Islet precursor cell (in vitro differentiated cells): ENCODE data around the gene NOS3.
"Not testable (repeated sequence)": the region's sequence is repeated elsewhere in the genome, so short reads cannot be mapped to it uniquely, and the experiment has no call there.

Source experiments
- DNase-seq: peaks from one replicate; pipeline ENCODE4 v3.0.0-alpha.2; 2018

The NOS3 gene

GRCh38 chr7:151019130-151019447 is 28.3 kb downstream of the NOS3 start:
- DNase-seq = no peak

- peak; percentile 88 for DNase-seq
Observed at GRCh38 chr7:151020231-151020630, 29.4 kb downstream of the NOS3 start.

DNA sequence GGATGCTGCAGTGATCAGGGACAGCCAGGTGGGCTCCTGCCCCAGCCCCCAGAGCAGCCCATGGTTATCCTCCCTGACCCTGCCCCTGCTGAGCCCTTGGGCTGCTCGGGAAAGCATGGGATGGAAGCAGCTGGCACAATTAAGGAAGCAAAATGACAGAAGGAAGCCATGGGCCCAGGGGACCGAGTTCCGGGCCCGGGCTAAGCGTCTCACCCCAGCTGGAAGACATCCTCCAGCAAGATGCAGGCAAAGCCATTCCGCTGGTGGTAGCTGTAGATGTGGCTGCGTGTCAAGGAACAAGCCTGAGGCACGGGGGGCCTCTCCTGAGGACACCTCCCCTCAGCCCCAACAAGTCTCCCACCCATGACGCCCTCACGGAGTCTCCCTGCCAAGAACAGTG is 32.4 kb downstream of the NOS3 start:
- DNase-seq = no peak

GRCh38 chr7:151024435-151025056 is 33.7 kb downstream of the NOS3 start, which contains the start of gene ATG9B:
ATG9B (minus strand) TSS chr7:151024494; CDS start chr7:151024423, 71 bp downstream.
- peak; percentile 84 for DNase-seq

- peak; percentile 91 for DNase-seq
Observed at GRCh38 chr7:151025924-151026671, 35.3 kb downstream of the NOS3 start.

- DNase-seq = peak; percentile 91
Observed at GRCh38 chr7:151026771-151027727, 36.2 kb downstream of the NOS3 start.

- DNase-seq = not testable (repeated sequence)
Observed at GRCh38 chr7:151027728-151028130, 36.9 kb downstream of the NOS3 start.

GRCh38 chr7:151028131-151028947 is 37.5 kb downstream of the NOS3 start, which contains the start of gene ABCB8:
ABCB8 (plus strand) TSS chr7:151028450; CDS start chr7:151028516, 66 bp downstream.
- peak; percentile 100 for DNase-seq

GRCh38 chr7:151028948-151029501 is 38.2 kb downstream of the NOS3 start:
- no peak for DNase-seq

DNA sequence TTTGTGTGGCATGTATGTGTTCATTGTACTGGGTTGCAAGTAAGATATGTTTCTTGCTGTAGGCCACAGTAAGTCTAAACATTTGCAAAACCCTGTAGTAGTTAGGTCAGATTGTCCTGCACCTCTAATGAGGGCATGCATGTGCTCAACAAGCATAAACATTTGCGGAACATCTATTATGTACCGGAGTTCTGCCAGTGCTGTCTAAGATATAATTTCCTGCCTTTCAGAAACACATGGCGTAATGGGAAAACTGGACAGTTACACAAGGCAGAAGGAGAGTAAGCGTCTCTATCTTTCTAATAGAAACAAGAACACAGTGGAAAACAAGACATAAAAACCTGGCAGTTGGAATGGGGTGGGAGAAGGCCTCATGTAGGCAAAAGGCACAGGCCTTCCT is 40.2 kb downstream of the NOS3 start:
- no peak for DNase-seq

DNA sequence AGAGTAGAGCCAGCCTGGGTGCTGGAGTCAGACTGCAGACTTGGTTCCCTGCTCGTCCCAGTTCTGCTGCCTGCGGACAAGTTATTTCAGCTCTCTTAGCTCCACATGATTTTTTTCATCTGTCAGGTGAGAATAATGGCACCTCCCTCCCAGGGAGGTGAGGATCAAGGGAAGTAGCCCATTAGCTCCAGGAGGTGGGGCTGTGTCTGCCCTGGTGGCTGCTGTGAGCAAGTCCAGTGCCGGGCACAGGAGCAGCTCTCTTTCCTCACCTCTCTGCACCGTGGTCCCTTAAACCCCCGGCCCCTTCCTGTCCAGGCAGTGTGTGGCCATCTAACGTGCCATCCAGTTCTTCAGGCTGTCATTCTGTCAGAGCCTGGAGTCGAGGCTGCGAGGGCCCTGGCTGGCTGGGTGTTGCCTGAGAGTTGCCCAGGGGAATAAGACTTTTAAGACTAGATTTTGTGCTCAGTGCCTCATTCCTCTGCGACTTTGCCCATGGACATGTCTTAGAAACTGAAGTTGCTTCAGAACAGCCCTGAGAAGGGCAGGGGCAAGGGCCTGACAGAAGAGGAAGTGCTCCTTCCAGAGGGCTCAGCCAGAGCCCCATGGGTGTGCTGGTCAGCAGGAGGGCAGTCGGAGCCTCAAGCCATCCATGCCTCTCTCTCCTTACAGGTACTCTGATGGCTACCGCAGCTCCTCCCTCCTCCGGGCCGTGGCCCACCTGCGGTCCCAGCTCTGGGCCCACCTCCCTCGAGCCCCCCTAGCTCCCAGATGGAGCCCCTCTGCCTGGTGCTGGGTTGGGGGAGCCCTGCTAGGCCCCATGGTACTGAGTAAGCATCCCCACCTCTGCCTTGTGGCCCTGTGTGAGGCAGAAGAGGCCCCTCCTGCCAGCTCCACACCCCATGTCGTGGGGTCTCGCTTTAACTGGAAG is 42.4 kb downstream of the NOS3 start:
- no peak for DNase-seq

DNA sequence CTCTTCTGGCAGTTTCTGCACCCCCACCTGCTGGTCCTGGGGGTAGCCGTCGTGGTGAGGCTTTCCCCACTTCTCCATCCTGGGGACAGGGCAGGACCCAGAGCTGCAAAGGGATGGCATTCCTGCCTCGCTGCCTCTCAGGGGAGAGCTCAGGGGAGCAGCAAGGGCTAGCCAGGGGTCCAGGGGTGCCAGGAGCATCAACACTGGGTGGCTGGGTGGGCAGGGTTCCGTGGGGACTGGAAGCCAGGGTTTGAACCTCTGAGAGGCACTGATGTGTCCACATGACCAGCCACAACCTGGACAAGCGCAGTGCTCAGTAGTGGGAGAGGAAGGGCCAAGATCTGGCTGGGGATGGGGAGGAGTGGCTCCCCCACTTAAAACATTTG is 43.0 kb downstream of the NOS3 start:
- DNase-seq = no peak

DNA sequence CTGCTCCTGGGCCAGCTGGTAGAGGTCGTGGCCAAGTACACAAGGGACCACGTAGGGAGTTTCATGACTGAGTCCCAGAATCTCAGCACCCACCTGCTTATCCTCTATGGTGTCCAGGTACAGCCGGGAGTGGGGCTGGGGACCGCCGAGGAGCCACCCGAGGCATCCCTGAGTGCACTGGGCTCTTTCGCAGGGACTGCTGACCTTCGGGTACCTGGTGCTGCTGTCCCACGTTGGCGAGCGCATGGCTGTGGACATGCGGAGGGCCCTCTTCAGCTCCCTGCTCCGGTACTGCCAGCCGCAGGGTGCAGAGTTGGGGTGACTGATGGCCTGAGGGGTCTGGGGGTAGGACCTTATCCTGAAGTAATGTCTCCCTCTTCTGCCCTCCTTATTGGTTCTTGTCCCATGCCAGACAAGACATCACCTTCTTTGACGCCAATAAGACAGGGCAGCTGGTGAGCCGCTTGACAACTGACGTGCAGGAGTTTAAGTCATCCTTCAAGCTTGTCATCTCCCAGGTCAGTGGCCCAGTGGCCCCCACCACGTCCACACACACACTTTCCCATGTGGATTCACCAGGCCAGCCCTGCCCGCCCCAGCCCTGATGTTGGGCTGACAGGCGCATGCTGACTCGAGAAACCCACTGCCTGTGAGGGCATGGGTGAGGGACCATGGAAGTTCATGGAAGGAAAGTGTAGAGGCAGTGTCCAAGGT is 43.7 kb downstream of the NOS3 start:
- DNase-seq = no peak

- no peak for DNase-seq
Observed at GRCh38 chr7:151035026-151035717, 44.4 kb downstream of the NOS3 start.

GRCh38 chr7:151035902-151036301 is 45.1 kb downstream of the NOS3 start:
- DNase-seq = no peak

- peak; percentile 98 for DNase-seq
Observed at GRCh38 chr7:151038951-151039849, 48.4 kb downstream of the NOS3 start.

DNA sequence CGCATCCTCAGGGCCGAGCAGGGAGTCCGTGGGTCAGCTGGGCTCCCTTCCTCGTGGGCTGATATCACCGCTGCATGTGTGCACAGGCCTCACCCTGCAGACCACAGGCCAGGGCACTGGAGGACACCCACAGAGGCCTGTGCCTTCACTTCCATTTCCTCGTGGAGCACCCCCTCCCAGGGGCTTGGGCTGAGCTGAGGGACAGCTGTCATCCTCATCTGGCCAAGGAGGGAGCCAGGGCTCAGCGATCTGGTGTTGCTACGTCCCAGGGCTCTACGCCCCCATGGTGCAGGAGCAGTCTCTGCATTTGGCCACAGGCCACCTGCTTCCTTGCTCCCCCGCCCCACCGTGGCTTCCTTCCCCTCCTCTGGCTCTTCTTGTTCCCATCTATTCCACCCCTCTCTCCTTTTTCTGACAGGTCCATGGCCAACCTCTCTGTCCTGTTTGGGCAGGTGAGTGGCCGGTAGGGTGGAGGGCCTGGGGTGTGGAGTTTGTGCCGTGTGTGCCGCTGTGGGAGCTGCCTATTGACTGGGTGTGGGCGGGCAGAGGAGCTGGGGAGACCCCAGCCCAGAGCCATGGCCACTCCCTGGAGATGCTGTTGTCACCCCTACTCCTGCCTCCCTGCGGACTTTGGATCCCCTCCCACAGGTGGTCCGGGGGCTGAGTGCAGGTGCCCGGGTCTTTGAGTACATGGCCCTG is 49.2 kb downstream of the NOS3 start:
- no peak for DNase-seq
